Measurements from ENCODE around the gene LTBP1.
A peak's percentile ranks its signal among the peaks of the same experiment; 100 is the strongest.
"Not testable (repeated sequence)": the region's sequence is repeated elsewhere in the genome, so short reads cannot be mapped to it uniquely, and the experiment has no call there.

Gene LTBP1

GRCh38 chr2:33381301-33381858 lies 434.6 kb downstream of the LTBP1 start:
- Mint-ChIP-seq H3K4me1 (peaks cover 10% of the 10 kb centered on the region), H3K36me3 (ENCODE audit: low read depth) (peaks cover 9% of the 10 kb centered on the region), H3K27ac (no peak overlapping the region), H3K9me3 (no peaks in the 10 kb centered on the region), H3K27me3 (ENCODE audit: low read depth) (no peaks in the 10 kb centered on the region), H3K4me3 (no peak overlapping the region)
- no peak for TF ChIP-seq CTCF (IDR thresholded peaks at IDR 0.05; ENCODE audit: unreplicated experiment in 3 of 3)

DNA sequence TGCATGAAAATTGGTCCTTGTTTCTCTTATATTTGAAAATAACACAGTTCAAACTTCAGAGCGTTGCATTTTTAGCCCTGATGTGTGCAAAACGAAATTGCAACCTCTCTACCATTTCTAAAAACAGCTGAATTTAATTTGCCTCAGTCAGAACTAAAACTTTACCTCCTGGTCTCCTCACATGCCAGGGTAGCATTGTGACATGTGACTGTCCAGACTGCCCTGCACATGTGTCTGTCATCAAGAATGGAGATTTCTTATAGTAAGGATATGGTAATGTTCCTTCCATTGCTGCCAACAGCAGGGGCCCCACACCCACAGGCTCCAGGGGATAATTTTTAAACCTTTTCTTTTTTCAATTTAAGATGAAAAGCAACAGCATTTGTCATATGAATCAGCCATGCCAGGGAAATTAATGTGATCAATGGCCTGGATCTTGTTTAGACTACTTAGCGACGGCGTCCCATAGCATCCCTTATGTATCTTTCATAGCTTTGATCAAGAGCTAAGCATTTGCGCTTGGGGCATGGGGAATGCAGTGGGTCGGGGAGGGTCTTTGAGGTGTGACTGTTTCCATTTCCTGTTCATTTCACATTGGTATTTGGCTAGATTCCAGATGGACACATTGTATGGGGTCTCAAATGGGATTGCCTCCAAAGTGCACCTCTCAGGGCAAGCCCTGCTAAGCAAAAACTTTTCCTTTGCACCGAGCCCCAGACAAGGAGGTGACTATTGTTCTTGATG lies 437.3 kb downstream of the LTBP1 start:
- Mint-ChIP-seq H3K4me1 (peaks cover 25% of the 10 kb centered on the region), H3K4me3 (no peak overlapping the region), H3K36me3 (ENCODE audit: low read depth) (peaks cover 4% of the 10 kb centered on the region), H3K27ac (peak overlapping the region in 2 of 3 experiments; percentile 63), H3K27me3 (ENCODE audit: low read depth) (no peaks in the 10 kb centered on the region), H3K9me3 (no peaks in the 10 kb centered on the region)
- no peak for TF ChIP-seq CTCF (IDR thresholded peaks at IDR 0.05; ENCODE audit: unreplicated experiment in 3 of 3)

- Mint-ChIP-seq H3K4me1 (peaks cover 26% of the 10 kb centered on the region), H3K4me3 (no peak overlapping the region), H3K27me3 (ENCODE audit: low read depth) (no peaks in the 10 kb centered on the region), H3K36me3 (ENCODE audit: low read depth) (peaks cover 4% of the 10 kb centered on the region), H3K27ac (peak overlapping the region in 1 of 3 experiments; percentile 63), H3K9me3 (no peaks in the 10 kb centered on the region)
- no peak for TF ChIP-seq CTCF (IDR thresholded peaks at IDR 0.05; ENCODE audit: unreplicated experiment in 3 of 3)
Measured at GRCh38 chr2:33384599-33384961, 437.8 kb downstream of the LTBP1 start.

GRCh38 chr2:33388996-33389395 lies 442.2 kb downstream of the LTBP1 start:
- Mint-ChIP-seq H3K4me3 (no peak overlapping the region), H3K27me3 (ENCODE audit: low read depth) (no peaks in the 10 kb centered on the region), H3K27ac (peak overlapping the region in 1 of 3 experiments; percentile 86), H3K4me1 (peaks cover 46% of the 10 kb centered on the region), H3K9me3 (no peaks in the 10 kb centered on the region), H3K36me3 (ENCODE audit: low read depth) (peaks cover 8% of the 10 kb centered on the region)
- no peak for TF ChIP-seq CTCF (IDR thresholded peaks at IDR 0.05; ENCODE audit: unreplicated experiment in 3 of 3)

GRCh38 chr2:33389695-33390094 lies 442.9 kb downstream of the LTBP1 start:
- H3K9me3 Mint-ChIP-seq; H3K36me3 Mint-ChIP-seq (ENCODE audit: low read depth); H3K4me3 Mint-ChIP-seq; H3K27me3 Mint-ChIP-seq (ENCODE audit: low read depth): not testable (repeated sequence)
- Mint-ChIP-seq H3K4me1 (peaks cover 39% of the 10 kb centered on the region), H3K27ac (peak overlapping the region; percentile 27 to 86 (median 58))

GRCh38 chr2:33391529-33392255 lies 444.9 kb downstream of the LTBP1 start:
- peaks cover 39% of the 10 kb centered on the region for H3K4me1 Mint-ChIP-seq
- TF ChIP-seq CTCF (IDR thresholded peaks at IDR 0.05; ENCODE audit: unreplicated experiment in 3 of 3): no peak
- H3K27ac Mint-ChIP-seq: peak overlapping the region; percentile 64 to 86 (median 70)
- peaks cover 5% of the 10 kb centered on the region for H3K9me3 Mint-ChIP-seq
- H3K36me3 Mint-ChIP-seq (ENCODE audit: low read depth): peaks cover 14% of the 10 kb centered on the region
- H3K27me3 Mint-ChIP-seq (ENCODE audit: low read depth): no peaks in the 10 kb centered on the region
- no peak overlapping the region for H3K4me3 Mint-ChIP-seq

Measured in nephron (organoid).